Activated T-cell treated with anti-CD3 and anti-CD28 coated beads, Interleukin-2, amount 50 U/mL, for 24 hours (primary cell): ENCODE measurements around the gene ST6GAL1.

Source experiments
- DNase-seq: peaks from one replicate; pipeline ENCODE4 v3.0.0-alpha.2; 2020
- H3K27ac Mint-ChIP-seq: 2 replicates; pipeline ENCODE4 v1.8.0; 2020; ENCODE audit warnings: mild to moderate bottlenecking, mixed read lengths
- H3K27me3 Mint-ChIP-seq: 2 replicates; pipeline ENCODE4 v1.8.0; 2020; ENCODE audit warnings: mixed read lengths
- H3K36me3 Mint-ChIP-seq: 2 replicates; pipeline ENCODE4 v1.8.0; 2020; ENCODE audit warnings: low read depth, mixed read lengths
- H3K4me1 Mint-ChIP-seq: 2 replicates; pipeline ENCODE4 v1.8.0; 2020; ENCODE audit warnings: low read depth, mixed read lengths
- H3K4me3 Mint-ChIP-seq: 2 replicates; pipeline ENCODE4 v1.8.0; 2020; ENCODE audit warnings: mild to moderate bottlenecking, moderate library complexity, mixed read lengths
- H3K9me3 Mint-ChIP-seq: 2 replicates; pipeline ENCODE4 v1.8.0; 2020; ENCODE audit warnings: mixed read lengths

The ST6GAL1 gene

DNA sequence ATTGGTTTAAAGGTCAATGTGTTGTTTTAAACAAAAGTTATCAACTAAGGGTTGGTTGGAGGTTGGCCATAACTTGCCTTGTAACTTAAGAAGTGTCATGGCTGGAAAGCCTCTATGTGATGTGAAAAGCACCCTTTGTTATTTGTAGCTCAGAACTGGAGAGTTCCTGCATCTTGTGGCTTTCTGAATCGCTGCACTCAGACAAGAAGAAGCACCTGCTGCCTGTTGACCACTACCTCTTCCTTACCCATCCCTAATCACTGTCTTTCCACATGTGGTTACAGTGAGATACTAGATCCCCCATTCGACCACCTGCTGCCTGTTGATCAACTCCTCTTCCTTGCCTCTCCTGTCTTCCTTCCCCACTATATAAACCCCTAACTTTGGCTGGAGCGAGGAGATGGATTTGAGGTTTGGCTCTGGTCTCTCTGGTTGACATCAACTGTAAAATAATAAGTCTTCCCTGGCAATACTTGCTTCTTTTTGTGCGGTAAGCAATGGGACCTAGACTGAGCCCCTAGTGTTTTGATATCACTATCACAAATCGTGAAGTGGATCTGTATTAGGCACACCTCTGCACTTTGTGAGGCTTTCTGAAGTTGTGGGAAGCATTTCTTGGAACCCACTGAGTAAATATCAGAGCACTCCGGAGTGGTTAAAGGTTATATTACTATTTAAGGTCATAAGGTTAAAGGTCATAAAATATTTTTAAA is 195.1 kb downstream of the ST6GAL1 start:
- Mint-ChIP-seq H3K4me1 (peaks cover 20% of the 10 kb centered on the region), H3K9me3 (peaks cover 20% of the 10 kb centered on the region), H3K27ac (no peak overlapping the region), H3K27me3 (no peaks in the 10 kb centered on the region), H3K4me3 (no peak overlapping the region), H3K36me3 (peaks cover 18% of the 10 kb centered on the region)
- no peak for DNase-seq
